ENCODE data around the gene TNPO2. TPM values are rescaled to one million over a fixed set of nuclear protein-coding genes. Genes with fewer than 3 reads are reported as not detected.
"Not testable (repeated sequence)": the region's sequence is repeated elsewhere in the genome, so short reads cannot be mapped to it uniquely, and the experiment has no call there.

The TNPO2 gene
- total RNA-seq, 1 experiment from 2014 or later = 83.5 TPM

DNA sequence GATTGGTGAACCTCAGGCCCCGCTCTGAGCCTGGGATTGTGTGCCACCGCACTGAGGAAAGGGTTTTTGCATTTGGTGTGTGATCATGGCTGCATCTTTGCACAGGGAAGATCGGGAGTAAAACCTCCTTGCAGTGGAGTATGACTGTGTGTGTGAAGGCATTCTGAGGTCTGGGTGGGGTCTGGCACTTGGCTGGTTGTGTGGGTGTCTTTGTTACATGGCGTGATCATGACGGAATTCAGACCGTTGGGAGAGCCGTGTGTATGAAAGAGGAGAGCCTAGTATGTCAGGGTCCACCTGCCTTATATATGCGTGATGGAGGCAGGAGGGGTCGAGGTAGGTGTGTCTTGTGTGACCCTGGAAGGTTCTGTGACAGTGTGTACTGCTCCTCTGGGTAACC is 27.1 kb upstream of the TNPO2 start:
- Histone ChIP-seq H3K27me3 (peaks cover 40% of the 10 kb centered on the region), H3K9me3 (peaks cover 15% of the 10 kb centered on the region), H3K4me3 (no peak overlapping the region), H3K36me3 (peaks cover 25% of the 10 kb centered on the region)
- DNase-seq = no peak

DNA sequence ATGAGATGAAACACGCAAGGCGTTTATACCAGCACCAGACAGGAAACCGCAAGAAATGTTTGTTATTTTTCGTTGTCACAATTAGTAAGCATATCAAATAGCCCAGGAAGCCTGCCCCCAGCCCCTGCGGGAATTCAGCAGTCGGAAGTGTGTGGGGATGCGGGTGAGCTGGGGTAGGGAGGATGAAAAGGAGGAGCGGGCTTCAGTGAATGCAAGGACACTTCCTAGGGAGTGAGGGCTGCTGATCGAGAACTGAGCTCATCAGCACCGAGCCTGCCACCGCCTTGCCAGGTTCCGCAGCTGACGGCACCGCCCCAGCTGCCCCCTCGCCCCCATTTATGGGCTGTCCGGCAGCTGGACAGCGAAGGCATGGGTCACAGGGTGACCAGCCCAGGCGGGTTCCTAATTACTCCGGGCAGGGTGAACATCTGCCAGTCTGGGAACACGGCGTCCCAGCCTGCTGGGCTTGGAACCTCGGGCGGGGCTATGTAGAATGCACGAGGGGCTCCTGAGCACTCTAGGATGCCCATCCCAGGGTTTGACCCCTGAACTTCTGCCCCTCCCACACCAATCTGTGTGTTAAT is 26.3 kb upstream of the TNPO2 start:
- no peak overlapping the region for H3K4me3 ChIP-seq
- H3K27me3 ChIP-seq = peaks cover 40% of the 10 kb centered on the region
- peaks cover 33% of the 10 kb centered on the region for H3K36me3 ChIP-seq
- peaks cover 15% of the 10 kb centered on the region for H3K9me3 ChIP-seq
- DNase-seq = peak; percentile 74

DNA sequence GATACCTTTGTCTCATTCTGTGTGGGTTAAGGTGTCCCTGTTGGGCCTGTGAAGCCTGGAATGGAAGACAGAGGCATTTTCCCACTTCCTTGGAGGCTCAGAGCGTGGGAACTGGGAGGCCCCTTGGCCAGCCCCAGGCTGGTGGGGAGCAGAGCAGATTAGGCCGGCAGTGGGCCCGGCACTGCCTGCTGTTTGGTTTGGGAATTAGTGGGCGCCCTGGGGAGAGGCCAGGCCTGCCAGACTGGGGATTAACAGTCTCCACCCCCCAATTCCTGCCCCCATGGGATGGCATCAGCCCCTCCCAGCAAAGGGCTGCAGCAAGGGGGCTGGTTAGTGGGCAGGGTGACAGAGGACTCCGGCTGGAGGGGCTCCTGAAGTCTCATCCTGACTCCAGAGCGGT is 24.8 kb upstream of the TNPO2 start:
- H3K9me3 ChIP-seq = peaks cover 15% of the 10 kb centered on the region
- peaks cover 42% of the 10 kb centered on the region for H3K36me3 ChIP-seq
- no peak overlapping the region for H3K4me3 ChIP-seq
- peaks cover 33% of the 10 kb centered on the region for H3K27me3 ChIP-seq
- DNase-seq = no peak

DNA sequence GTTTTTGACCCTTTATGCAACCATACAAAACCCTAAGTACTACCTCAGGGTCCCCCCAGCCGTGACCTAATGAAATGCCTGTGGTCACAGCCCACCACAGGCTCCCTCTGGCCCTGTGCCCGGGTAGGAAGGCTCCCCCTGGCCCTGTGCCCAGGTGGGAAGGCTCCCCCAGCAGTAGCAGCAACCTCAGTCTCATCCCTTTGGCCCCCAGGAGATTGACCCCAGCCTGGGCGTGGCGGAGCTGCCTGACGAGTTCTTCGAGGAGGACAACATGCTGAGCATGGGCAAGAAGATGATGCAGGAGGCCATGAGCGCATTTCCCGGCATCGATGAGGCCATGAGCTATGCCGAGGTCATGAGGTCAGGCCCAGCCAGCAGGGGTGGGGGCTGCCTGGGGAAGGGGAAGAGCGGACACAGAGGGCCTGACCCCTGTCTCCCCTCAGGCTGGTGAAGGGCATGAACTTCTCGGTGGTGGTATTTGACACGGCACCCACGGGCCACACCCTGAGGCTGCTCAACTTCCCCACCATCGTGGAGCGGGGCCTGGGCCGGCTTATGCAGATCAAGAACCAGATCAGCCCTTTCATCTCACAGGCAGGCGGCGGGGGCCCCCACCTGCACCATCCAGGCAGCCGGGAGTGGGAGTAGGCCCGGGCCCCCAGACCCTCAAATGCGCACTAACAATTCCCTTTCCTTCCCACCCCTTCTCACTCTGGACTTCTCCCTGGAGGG is 21.6 kb upstream of the TNPO2 start:
- DNase-seq = no peak
- peaks cover 15% of the 10 kb centered on the region for H3K9me3 ChIP-seq
- peaks cover 54% of the 10 kb centered on the region for H3K36me3 ChIP-seq
- H3K27me3 ChIP-seq = peaks cover 4% of the 10 kb centered on the region
- no peak overlapping the region for H3K4me3 ChIP-seq

DNA sequence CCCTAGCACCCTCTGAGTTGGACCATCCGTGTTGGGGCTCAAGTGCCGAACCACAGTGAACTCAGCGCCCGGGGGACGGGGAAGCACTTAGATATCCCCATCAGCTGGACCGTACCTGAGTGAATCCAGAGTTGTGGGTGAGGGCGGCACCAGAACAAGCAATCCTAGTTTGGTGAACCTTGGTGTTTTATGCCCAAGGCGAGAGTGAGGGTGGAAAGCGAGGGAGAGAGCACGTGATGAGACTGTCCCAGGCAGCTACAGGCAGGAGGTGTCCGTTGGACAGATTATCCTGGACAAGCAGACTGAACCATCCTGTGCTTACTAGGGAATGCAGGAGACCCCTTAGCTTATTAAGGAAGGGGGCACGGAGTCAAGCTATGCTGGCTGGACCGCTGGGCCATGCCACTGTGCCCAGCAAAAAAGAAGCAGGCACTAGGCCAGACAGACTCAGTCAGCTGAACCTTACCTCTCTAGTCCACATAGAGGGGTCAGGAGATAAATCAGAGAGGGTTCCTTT is 14.2 kb upstream of the TNPO2 start:
- peak overlapping the region; percentile 77 for H3K4me3 ChIP-seq
- no peaks in the 10 kb centered on the region for H3K27me3 ChIP-seq
- no peak for DNase-seq
- H3K36me3 ChIP-seq = peaks cover 45% of the 10 kb centered on the region
- H3K9me3 ChIP-seq = no peaks in the 10 kb centered on the region

DNA sequence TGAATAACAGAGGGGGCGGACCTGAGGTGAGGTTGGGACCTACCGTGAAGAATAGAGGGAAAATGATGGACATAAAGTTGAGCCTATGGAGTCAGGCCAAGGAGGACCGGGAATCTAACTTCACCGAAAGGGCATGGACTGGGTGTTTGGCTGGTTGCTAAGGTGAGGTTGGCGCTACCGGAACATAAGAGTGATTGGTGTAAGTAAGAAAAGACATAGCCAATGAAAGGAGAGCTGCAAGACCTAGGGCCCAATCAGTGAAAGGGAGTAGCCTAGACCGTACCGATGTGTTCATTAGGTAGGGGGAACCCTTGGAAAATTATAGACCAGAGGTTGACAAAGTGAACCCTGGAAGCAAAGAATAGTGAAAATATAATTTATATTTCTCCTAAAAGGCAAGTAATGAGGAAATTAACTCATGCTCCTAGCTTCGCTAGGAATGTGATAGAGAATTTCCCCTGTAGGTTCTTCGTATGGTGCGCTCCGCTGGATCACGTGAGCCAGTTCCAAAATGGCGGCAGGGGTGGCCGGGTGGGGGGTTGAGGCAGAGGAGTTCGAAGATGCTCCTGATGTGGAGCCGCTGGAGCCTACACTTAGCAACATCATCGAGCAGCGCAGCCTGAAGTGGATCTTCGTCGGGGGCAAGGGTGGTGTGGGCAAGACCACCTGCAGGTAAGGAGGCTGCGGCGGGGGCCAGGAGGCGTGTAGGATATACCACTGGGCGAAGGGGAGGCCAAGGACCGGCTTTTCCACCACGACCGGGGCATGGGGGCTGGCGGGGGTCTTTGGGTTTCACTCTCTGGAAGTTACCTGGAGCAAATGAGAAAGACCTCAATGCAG is 13.5 kb upstream of the TNPO2 start, which contains the start of gene GET3:
Gene GET3 (plus strand): TSS at position 503 of the 840 bp plus-strand sequence. CDS start 9 bp downstream, at position 512.
- H3K4me3 ChIP-seq = peak within 1 kb of the TSS; percentile 77
- H3K27me3 ChIP-seq = no peaks in the 10 kb centered on the region

DNA sequence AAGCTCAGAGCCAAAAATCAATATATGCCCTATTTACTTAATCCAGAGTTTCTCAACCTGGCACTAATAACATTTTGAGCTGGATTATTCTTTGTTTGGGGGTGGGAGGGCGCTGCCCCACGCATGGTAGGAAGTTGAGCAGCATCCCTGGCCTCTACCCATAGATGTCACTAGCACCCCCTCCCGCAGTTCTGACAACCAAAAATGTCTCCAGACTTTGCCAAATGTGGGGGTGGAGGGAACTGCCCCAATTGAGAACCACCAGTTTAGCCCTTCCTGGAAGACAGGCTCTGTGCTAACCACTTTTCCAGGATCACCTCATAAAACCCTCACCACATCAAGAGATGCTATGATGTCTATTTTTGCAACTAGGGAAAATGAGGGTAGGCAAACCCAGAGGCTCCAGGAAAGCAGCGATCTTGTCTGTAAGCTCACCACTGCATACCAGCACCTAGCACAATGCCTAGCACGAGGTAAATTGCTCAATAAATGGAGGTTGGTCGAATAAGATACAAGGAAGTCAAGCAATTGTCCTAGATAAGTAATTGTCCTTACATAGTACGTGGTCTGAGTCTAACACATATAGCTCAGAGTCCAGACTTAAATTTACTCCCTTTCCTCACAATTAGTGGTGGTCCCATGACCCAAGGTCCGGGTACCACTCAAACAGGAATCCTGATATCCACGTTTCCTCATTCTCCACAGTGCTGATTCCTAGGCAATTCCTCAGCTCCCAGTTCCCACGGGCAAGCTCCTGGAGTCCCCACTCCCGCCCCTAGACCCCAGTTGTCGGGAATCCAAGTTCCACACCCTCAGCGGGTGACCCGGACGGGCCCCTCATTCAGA is 9.9 kb upstream of the TNPO2 start:
- H3K9me3 ChIP-seq = no peaks in the 10 kb centered on the region
- peaks cover 61% of the 10 kb centered on the region for H3K36me3 ChIP-seq
- H3K4me3 ChIP-seq = peak overlapping the region; percentile 97
- H3K27me3 ChIP-seq = no peaks in the 10 kb centered on the region
- peak; percentile 74 for DNase-seq

More for the DNA sequence above, 13.5 kb upstream of the TNPO2 start, which contains the start of gene GET3:
- Histone ChIP-seq H3K9me3 (no peaks in the 10 kb centered on the region), H3K36me3 (peaks cover 50% of the 10 kb centered on the region)
- DNase-seq = peak; percentile 100

DNA sequence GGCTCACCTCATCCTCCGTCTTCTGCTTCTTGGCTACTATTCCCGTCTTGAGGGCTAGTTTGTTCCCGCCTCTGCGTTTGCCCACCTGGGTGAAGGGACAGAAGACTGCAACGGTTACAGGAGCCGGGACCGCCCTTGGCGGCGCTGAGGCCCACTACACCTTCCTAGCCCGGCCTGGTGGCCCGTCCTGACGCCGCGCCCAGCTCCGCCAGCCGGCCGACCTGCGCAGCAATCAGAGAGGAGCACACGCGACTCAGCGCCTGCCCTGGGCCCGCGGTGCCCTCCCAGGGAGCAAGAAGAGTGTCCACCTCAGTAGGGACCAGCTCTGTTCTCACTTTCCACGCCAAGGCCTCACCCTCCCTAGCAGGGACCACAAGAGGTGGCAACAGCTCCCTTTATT is 7.6 kb upstream of the TNPO2 start:
- no peak for DNase-seq
- no peaks in the 10 kb centered on the region for H3K27me3 ChIP-seq
- no peak overlapping the region for H3K4me3 ChIP-seq
- H3K9me3 ChIP-seq = no peaks in the 10 kb centered on the region
- peaks cover 79% of the 10 kb centered on the region for H3K36me3 ChIP-seq

DNA sequence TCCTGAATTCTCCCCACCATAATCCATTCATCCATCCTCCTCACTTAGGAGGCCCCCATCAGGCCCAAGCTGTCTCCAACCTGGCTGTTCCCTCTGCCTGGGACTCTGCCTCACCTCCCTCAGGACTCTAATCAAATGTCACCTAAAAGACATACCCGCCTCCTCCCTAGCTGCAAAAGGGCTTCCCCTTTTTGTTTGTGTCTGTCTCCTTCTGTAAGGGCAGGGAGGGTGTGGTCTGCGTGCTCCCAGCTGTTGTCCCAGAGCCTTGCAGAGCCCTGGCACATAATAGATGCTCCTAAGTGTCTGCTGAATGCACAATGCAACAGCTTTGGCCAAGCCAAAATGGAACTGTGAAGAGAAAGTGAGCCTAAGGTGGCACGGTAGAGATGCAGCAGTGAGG is 6.3 kb upstream of the TNPO2 start:
- DNase-seq = no peak
- peaks cover 82% of the 10 kb centered on the region for H3K36me3 ChIP-seq
- no peaks in the 10 kb centered on the region for H3K9me3 ChIP-seq
- no peak overlapping the region for H3K4me3 ChIP-seq
- H3K27me3 ChIP-seq = no peaks in the 10 kb centered on the region

DNA sequence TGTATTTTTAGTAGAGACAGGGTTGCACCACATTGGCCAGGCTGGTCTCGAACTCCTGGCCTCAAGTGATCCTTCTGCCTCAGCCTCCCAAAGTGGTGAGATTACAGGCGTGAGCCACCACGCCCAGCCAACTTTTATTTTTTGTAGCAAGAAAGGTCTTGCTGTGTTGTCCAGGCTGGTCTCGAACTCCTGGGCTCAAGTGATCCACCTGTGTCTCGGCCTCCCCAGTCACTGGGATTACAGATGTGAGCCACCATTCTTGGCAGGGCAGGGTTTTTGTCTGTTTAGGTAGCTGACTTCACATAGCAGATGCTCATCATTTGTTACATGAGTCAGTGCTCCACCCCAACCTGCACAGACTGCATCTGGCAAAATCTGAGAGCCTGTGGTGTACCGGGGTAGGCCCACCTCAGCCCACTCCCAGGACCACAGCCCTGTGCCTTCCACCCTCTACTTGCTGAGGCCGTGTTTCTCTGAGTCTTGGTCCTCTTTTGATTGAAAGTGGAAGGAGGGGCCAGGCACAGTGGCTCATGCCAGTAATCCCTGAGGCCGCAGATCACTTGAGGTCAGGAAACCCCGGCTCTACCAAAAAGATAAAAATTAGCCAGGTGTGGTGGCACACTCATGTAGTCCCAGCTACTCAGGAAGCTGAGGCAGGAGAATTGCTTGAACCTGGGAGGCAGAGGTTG is 4.2 kb upstream of the TNPO2 start:
- H3K9me3 ChIP-seq = no peaks in the 10 kb centered on the region
- H3K4me3 ChIP-seq = no peak overlapping the region
- peaks cover 74% of the 10 kb centered on the region for H3K36me3 ChIP-seq
- no peaks in the 10 kb centered on the region for H3K27me3 ChIP-seq
- no peak for DNase-seq

DNA sequence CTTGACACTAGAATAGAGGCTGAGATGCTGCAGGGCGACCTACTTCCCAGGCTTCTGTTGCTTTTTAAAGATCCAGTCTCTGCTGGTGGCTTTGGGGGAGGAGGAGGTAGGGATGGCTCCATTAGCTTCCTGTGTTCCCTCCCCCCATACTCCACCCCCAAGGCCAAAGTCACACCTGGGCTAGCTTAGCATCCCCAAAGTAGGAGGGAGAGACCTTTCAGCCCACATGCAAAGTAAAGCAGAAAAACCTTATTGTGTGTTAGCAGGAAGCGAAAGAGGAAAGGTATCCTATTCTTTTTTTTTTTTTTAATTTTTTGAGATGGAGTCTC is 3.2 kb upstream of the TNPO2 start:
- H3K27me3 ChIP-seq = no peaks in the 10 kb centered on the region
- H3K36me3 ChIP-seq = peaks cover 64% of the 10 kb centered on the region
- H3K4me3 ChIP-seq = no peak overlapping the region
- H3K9me3 ChIP-seq = no peaks in the 10 kb centered on the region
- DNase-seq = no peak

DNA sequence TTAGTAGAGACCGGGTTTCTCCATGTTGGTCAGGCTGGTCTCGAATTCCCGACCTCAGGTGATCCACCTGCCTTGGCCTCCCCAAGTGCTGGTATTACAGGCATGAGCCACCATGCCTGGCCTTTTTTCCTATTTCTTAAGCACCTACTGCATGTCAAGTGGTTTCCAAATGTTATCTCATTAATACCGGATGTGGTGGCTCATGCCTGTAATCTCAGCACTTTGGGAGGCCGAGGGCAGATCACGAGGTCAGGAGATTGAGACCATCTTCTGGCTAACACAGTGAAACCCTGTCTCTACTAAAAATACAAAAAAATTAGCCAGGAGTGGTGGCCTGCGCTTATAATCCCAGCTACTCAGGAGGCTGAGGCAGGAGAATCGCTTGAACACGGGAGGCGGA is 1.9 kb upstream of the TNPO2 start:
- not testable (repeated sequence) for H3K9me3 ChIP-seq, DNase-seq

DNA sequence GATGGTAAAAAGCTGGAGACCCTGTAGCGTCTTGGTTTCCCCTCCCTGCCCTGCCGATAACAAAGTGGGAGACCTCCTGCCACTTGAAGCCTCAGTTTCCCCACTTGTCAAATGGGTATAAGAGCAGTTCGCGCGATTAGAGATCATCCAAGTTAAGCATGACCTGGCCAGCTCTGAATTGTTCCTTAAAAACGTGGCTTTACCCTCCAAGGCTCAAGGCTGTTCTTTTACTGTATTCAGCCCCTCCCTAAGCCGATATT is 421 bp downstream of the TNPO2 start:
- Histone ChIP-seq H3K9me3 (no peaks in the 10 kb centered on the region), H3K4me3 (peak overlapping the region; percentile 60), H3K27me3 (no peaks in the 10 kb centered on the region), H3K36me3 (peaks cover 58% of the 10 kb centered on the region)
- DNase-seq = no peak

More for the DNA sequence above, 1.9 kb upstream of the TNPO2 start:
- not testable (repeated sequence) for H3K27me3 ChIP-seq, H3K4me3 ChIP-seq
- peaks cover 58% of the 10 kb centered on the region for H3K36me3 ChIP-seq

DNA sequence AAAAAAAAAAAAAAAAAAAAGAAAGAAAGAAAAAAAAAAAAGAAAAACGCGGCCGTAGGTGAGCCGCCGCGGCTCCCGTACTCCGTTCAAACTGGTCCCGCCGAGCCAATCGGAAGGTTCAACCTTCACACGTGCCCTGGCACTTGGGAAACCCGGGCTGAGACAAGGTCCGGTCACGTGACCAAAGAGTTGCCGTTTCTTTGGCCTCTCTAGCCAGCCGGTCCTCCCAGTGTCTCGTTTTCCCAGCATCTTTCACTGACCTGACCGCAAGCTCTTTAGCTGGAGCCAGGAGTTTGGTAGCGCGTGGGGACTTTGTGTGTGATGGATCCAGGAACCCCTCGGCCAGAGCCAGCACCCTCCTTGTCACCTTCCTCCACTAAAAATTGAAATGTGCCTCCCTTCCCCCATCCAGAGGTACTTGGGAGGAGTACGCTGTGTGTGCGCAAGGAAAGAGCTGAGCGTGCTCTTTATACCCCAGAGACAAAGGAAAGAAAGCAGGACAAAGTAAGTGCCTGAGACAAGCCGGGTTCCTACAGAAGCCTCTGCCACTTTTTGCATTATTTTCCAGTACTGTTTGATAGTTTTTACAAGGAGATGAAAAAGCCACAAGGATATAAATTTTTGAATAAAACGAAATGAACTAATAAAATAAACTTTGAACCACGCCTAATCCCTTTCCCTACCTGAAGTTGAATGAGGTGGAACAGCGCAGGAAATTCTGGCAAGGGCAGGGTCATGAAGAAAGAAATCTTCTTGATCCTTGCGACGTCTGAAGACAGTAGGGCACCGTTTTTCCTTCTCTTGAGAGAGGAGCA is 959 bp downstream of the TNPO2 start:
- DNase-seq = peak; percentile 100
- Histone ChIP-seq H3K36me3 (peaks cover 58% of the 10 kb centered on the region), H3K4me3 (peak overlapping the region; percentile 60), H3K9me3 (no peaks in the 10 kb centered on the region), H3K27me3 (no peaks in the 10 kb centered on the region)
